Measurements from ENCODE around the gene OR2AT4. TPM values are rescaled to one million over a fixed set of nuclear protein-coding genes. Genes with fewer than 3 reads are reported as not detected.

OR2AT4 gene
- total RNA-seq, 6 experiments from 2014 or later = not detected

- WGBS (ENCODE audit: insufficient coverage, low coverage, low lambda C conversion rate, missing lambda C conversion rate) = 80% methylated on average over 1 of the region's 1 CpG
- Histone ChIP-seq H3K27me3 (no peaks in the 10 kb centered on the region), H3K36me3 (no peaks in the 10 kb centered on the region), H3K27ac (no peak overlapping the region), H3K4me1 (no peaks in the 10 kb centered on the region), H3K9me3 (no peaks in the 10 kb centered on the region), H3K4me3 (no peak overlapping the region)
- TF ChIP-seq POLR2A (IDR thresholded peaks at IDR 0.05) (no peak), CTCF (IDR thresholded peaks at IDR 0.05) (no peak)
- intact Hi-C loops (cut with DNase I) = no loop called here
- DNase-seq (no peak), ATAC-seq (no peak)
Observed at GRCh38 chr11:75083217-75083605, 13.5 kb downstream of the OR2AT4 start.

GRCh38 chr11:75082601-75083216 lies 14.0 kb downstream of the OR2AT4 start:
- no peaks in the 10 kb centered on the region for H3K4me1 ChIP-seq
- H3K27me3 ChIP-seq = no peaks in the 10 kb centered on the region
- no peaks in the 10 kb centered on the region for H3K36me3 ChIP-seq
- no peak overlapping the region for H3K4me3 ChIP-seq
- no peak for TF ChIP-seq POLR2A (IDR thresholded peaks at IDR 0.05)
- no peak for TF ChIP-seq CTCF (IDR thresholded peaks at IDR 0.05)
- WGBS (ENCODE audit: insufficient coverage, low coverage, low lambda C conversion rate, missing lambda C conversion rate) = 65% methylated on average over 7 of the region's 8 CpGs
- no peaks in the 10 kb centered on the region for H3K9me3 ChIP-seq
- DNase-seq = no peak
- no peak for ATAC-seq
- no peak overlapping the region for H3K27ac ChIP-seq
- intact Hi-C loops (cut with DNase I) = no loop called here

- TF ChIP-seq CTCF (IDR thresholded peaks at IDR 0.05) (no peak), POLR2A (IDR thresholded peaks at IDR 0.05) (no peak)
- intact Hi-C loops (cut with DNase I) = no loop called here
- ATAC-seq = no peak
- H3K9me3 ChIP-seq = no peaks in the 10 kb centered on the region
- WGBS (ENCODE audit: insufficient coverage, low coverage, low lambda C conversion rate, missing lambda C conversion rate) = 77% methylated on average over 2 of the region's 4 CpGs
- H3K36me3 ChIP-seq = no peaks in the 10 kb centered on the region
- no peaks in the 10 kb centered on the region for H3K27me3 ChIP-seq
- no peak for DNase-seq
- H3K4me1 ChIP-seq = no peaks in the 10 kb centered on the region
- no peak overlapping the region for H3K4me3 ChIP-seq
- H3K27ac ChIP-seq = no peak overlapping the region
Observed at GRCh38 chr11:75079546-75079945, 17.1 kb downstream of the OR2AT4 start.

- no peak overlapping the region for H3K27ac ChIP-seq
- intact Hi-C loops (cut with DNase I) = no loop called here
Observed at GRCh38 chr11:75078233-75078632, 18.4 kb downstream of the OR2AT4 start.

More at GRCh38 chr11:75078233-75078632, 18.4 kb downstream of the OR2AT4 start:
- no peak for TF ChIP-seq POLR2A (IDR thresholded peaks at IDR 0.05)
- no peak for TF ChIP-seq CTCF (IDR thresholded peaks at IDR 0.05)
- Histone ChIP-seq H3K4me3 (no peak overlapping the region), H3K27me3 (no peaks in the 10 kb centered on the region), H3K4me1 (no peaks in the 10 kb centered on the region), H3K36me3 (no peaks in the 10 kb centered on the region), H3K9me3 (no peaks in the 10 kb centered on the region)
- DNase-seq (no peak), ATAC-seq (no peak)
- WGBS (ENCODE audit: insufficient coverage, low coverage, low lambda C conversion rate, missing lambda C conversion rate) = 88% methylated on average over 2 of the region's 2 CpGs
